ENCODE data around the gene GRM7.

GRCh38 chr3:7625021-7625420 is 764.1 kb downstream of the GRM7 start:
- TF ChIP-seq CTCF (IDR thresholded peaks at IDR 0.05 in 4 of 5, conservative IDR thresholded peaks at IDR 0.05 in 1 of 5): no peak
- no peak for TF ChIP-seq POLR2A (IDR thresholded peaks at IDR 0.05)

Data from gastrocnemius medialis (tissue), 4 donors.